ENCODE data around the gene NDE1.

- TF ChIP-seq CTCF (IDR thresholded peaks at IDR 0.05) = no peak
- TF ChIP-seq POLR2A (IDR thresholded peaks at IDR 0.05) = peak; percentile 13 to 68
Observed at GRCh38 chr16:15650019-15650697, at the start of gene NDE1.
